ENCODE results near the gene PLXNC1. TPM values are rescaled to one million over a fixed set of nuclear protein-coding genes. Genes with fewer than 3 reads are reported as not detected.

Gene PLXNC1
- total and polyA plus RNA-seq, 2 donors (not counting 1 experiment from before 2014, with no cell fraction given) = 15.1 to 86.9 TPM

DNA sequence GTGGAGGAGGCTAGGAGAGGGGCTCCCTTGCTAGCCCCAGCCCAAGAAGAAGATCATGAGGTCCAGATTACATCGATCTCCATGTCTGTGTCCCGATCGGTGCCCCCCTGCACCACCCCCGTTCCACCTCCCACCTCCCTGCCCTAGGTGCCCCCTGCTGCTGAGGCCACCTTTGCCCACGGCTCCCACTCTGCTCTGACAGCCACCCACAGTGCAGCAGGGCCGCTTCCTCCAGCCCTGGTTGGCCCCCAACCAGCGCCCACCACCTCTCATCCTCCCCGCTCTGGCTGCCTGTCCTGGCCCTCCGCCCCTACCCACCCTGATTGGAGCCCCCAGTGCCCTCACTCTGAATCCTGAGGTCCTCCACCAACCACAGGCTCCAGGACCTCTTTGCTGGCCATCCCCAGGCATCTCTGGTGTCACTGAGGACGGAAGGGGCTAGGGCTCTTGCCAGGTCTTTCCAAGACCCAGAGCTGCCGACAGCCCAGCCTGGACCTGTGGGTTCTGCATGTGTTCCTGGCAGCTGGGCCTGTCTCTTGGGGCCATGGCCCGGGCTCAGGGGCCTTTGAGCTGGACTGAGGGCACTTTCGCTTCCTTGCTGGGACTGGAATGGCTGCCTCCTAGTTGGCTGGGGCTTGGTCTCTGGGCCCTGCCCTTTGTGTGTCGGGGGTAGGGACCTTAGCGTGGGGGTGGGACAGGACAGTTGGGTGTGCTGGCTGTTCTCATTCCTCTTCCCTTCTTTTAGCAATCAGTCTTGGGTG lies 7.2 kb upstream of the PLXNC1 start:
- H3K4me2 ChIP-seq (ENCODE audit: extremely low read depth, insufficient read depth, low read length) = no peak overlapping the region
- H3K9me3 ChIP-seq (ENCODE audit: control insufficient read depth, insufficient read depth, low read depth, low read length) = no peaks in the 10 kb centered on the region
- no peaks in the 10 kb centered on the region for H3K79me2 ChIP-seq (ENCODE audit: control insufficient read depth, insufficient read depth, low read length)
- H3K36me3 ChIP-seq (ENCODE audit: control insufficient read depth, insufficient read depth, low read length) = no peaks in the 10 kb centered on the region
- TF ChIP-seq CTCF (conservative IDR thresholded peaks at IDR 0.05 in 1 of 2, IDR thresholded peaks at IDR 0.05 in 1 of 2; ENCODE audit: low read depth in 1 of 2, low read length in 2 of 2) (no peak), EZH2 (IDR thresholded peaks at IDR 0.05; ENCODE audit: low read length, missing control alignments) (no peak)
- no peak overlapping the region for H3K27ac ChIP-seq (ENCODE audit: insufficient read depth, low read length)
- H2AFZ ChIP-seq (ENCODE audit: low read length) = no peak overlapping the region
- no peak for DNase-seq (ENCODE audit: low read depth in 2 of 2)
- no peaks in the 10 kb centered on the region for H4K20me1 ChIP-seq (ENCODE audit: control insufficient read depth, extremely low read depth, insufficient read depth, low read length)
- H3K9ac ChIP-seq (ENCODE audit: insufficient read depth, low read length) = no peak overlapping the region
- H3K4me1 ChIP-seq (ENCODE audit: control insufficient read depth, extremely low read depth, insufficient read depth, low read length) = no peaks in the 10 kb centered on the region
- H3K4me3 ChIP-seq (replicated peaks in 1 of 4; ENCODE audit: control extremely low read depth in 1 of 4, insufficient read depth in 1 of 4, low read depth in 3 of 4, low read length in 4 of 4) = no peak overlapping the region
- peaks cover 27% of the 10 kb centered on the region for H3K27me3 ChIP-seq (ENCODE audit: control insufficient read depth, insufficient read depth, low read length)

DNA sequence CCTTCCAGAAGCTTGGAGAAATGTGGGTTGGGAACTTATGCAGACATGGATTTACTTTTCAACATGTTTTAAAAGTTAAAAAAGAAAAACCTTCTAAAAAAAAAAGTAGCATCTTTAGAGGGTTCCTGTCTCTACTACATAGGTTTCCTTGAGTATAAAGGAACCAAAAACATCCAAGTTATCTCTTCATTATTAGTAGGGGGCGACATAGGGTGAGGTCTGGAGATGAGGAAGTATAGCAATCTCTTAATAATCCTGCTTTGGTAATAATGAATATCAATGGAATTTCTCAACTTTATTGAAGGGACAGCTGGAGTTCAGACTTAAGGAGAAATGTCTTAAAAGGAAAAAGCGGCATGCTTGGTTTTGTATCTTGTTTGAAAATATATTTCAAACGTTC lies 6.5 kb upstream of the PLXNC1 start:
- Histone ChIP-seq H3K9me3 (ENCODE audit: control insufficient read depth, insufficient read depth, low read depth, low read length) (no peaks in the 10 kb centered on the region), H2AFZ (ENCODE audit: low read length) (no peak overlapping the region), H3K4me2 (ENCODE audit: extremely low read depth, insufficient read depth, low read length) (no peak overlapping the region), H4K20me1 (ENCODE audit: control insufficient read depth, extremely low read depth, insufficient read depth, low read length) (no peaks in the 10 kb centered on the region), H3K27me3 (ENCODE audit: control insufficient read depth, insufficient read depth, low read length) (peaks cover 31% of the 10 kb centered on the region), H3K36me3 (ENCODE audit: control insufficient read depth, insufficient read depth, low read length) (no peaks in the 10 kb centered on the region), H3K27ac (ENCODE audit: insufficient read depth, low read length) (no peak overlapping the region), H3K4me1 (ENCODE audit: control insufficient read depth, extremely low read depth, insufficient read depth, low read length) (no peaks in the 10 kb centered on the region), H3K79me2 (ENCODE audit: control insufficient read depth, insufficient read depth, low read length) (no peaks in the 10 kb centered on the region), H3K4me3 (replicated peaks in 1 of 4; ENCODE audit: control extremely low read depth in 1 of 4, insufficient read depth in 1 of 4, low read depth in 3 of 4, low read length in 4 of 4) (no peak overlapping the region), H3K9ac (ENCODE audit: insufficient read depth, low read length) (no peak overlapping the region)
- no peak for DNase-seq (ENCODE audit: low read depth in 2 of 2)
- TF ChIP-seq EZH2 (IDR thresholded peaks at IDR 0.05; ENCODE audit: low read length, missing control alignments) (no peak), CTCF (conservative IDR thresholded peaks at IDR 0.05 in 1 of 2, IDR thresholded peaks at IDR 0.05 in 1 of 2; ENCODE audit: low read depth in 1 of 2, low read length in 2 of 2) (no peak)

DNA sequence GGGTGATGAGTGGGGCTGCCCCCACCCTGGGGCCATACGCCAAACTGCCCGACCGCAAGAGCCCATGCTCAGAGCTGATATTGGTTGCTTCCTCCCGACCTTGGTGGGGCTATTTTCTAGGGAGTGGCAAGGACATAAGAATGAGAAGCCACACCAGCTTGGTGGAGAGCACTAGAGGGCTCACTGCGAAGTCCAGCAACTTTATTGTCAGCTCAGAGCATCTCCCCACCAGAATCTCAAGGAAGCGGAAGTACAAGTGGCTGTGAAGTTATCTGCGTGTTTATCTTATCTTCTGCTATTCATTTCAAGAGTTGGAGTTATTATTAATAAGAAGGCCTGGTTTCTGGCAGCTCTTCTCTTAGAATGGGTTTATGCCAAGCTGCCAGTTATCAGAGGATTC lies 4.9 kb upstream of the PLXNC1 start:
- DNase-seq (ENCODE audit: low read depth in 2 of 2) = no peak
- Histone ChIP-seq H3K9me3 (ENCODE audit: control insufficient read depth, insufficient read depth, low read depth, low read length) (no peaks in the 10 kb centered on the region), H3K79me2 (ENCODE audit: control insufficient read depth, insufficient read depth, low read length) (no peaks in the 10 kb centered on the region), H3K36me3 (ENCODE audit: control insufficient read depth, insufficient read depth, low read length) (no peaks in the 10 kb centered on the region), H3K4me2 (ENCODE audit: extremely low read depth, insufficient read depth, low read length) (no peak overlapping the region), H4K20me1 (ENCODE audit: control insufficient read depth, extremely low read depth, insufficient read depth, low read length) (no peaks in the 10 kb centered on the region), H3K4me1 (ENCODE audit: control insufficient read depth, extremely low read depth, insufficient read depth, low read length) (no peaks in the 10 kb centered on the region), H2AFZ (ENCODE audit: low read length) (no peak overlapping the region), H3K4me3 (replicated peaks in 1 of 4; ENCODE audit: control extremely low read depth in 1 of 4, insufficient read depth in 1 of 4, low read depth in 3 of 4, low read length in 4 of 4) (no peak overlapping the region), H3K27me3 (ENCODE audit: control insufficient read depth, insufficient read depth, low read length) (peaks cover 42% of the 10 kb centered on the region), H3K9ac (ENCODE audit: insufficient read depth, low read length) (no peak overlapping the region), H3K27ac (ENCODE audit: insufficient read depth, low read length) (no peak overlapping the region)
- TF ChIP-seq EZH2 (IDR thresholded peaks at IDR 0.05; ENCODE audit: low read length, missing control alignments) (no peak), CTCF (conservative IDR thresholded peaks at IDR 0.05 in 1 of 2, IDR thresholded peaks at IDR 0.05 in 1 of 2; ENCODE audit: low read depth in 1 of 2, low read length in 2 of 2) (no peak)

All from fibroblast of lung (primary cell).